Activated CD8-positive, alpha-beta T cell treated with anti-CD3 and anti-CD28 coated beads for 36 hours (primary cell): Measurements from ENCODE around the gene PCDH15. TPM values are rescaled to one million over a fixed set of nuclear protein-coding genes. Genes with fewer than 3 reads are reported as not detected.
"Not testable (repeated sequence)": the region's sequence is repeated elsewhere in the genome, so short reads cannot be mapped to it uniquely, and the experiment has no call there.

Source experiments
- ATAC-seq: fragments of 200-7000 bp; cut with Tn5 transposase; one replicate; pipeline ENCODE4 v1.10.0; 2021; ENCODE audit warnings: mild to moderate bottlenecking, moderate library complexity
- CTCF ChIA-PET: fragments of 350-600 bp; sonication (Branson Sonifier 250); formaldehyde crosslinking; loops from one replicate; lab custom pipeline; 2021; ENCODE audit warnings: antibody characterized with exemption; lab: Charles Lee
- POLR2A ChIA-PET: fragments of 350-600 bp; sonication (Branson Sonifier 250); formaldehyde crosslinking; loops from one replicate; lab custom pipeline; 2021; ENCODE audit warnings: antibody characterized with exemption; lab: Charles Lee
- DNase-seq: peaks from one replicate; pipeline ENCODE4 v3.0.0-alpha.2; 2020
- H3K27ac Mint-ChIP-seq: one replicate; pipeline ENCODE4 v1.8.0; 2021; ENCODE audit warnings: mild to moderate bottlenecking, mixed read lengths
- H3K27me3 Mint-ChIP-seq: one replicate; pipeline ENCODE4 v1.8.0; 2021; ENCODE audit warnings: mixed read lengths
- H3K36me3 Mint-ChIP-seq: one replicate; pipeline ENCODE4 v1.8.0; 2021; ENCODE audit warnings: low read depth, mixed read lengths
- H3K4me1 Mint-ChIP-seq: one replicate; pipeline ENCODE4 v1.8.0; 2021; ENCODE audit warnings: low read depth, mixed read lengths
- H3K4me3 Mint-ChIP-seq: one replicate; pipeline ENCODE4 v1.8.0; 2021; ENCODE audit warnings: mild to moderate bottlenecking, moderate library complexity, mixed read lengths
- H3K9me3 Mint-ChIP-seq: one replicate; pipeline ENCODE4 v1.8.0; 2021; ENCODE audit warnings: mixed read lengths
- CTCF ChIP-seq: fragments of 200-600 bp; IDR thresholded peaks from one replicate; pipeline ENCODE4 v1.8.0; 2022; ENCODE audit warnings: antibody characterized with exemption, mild to moderate bottlenecking
- intact Hi-C: fragments of 100-400 bp; cut with micrococcal nuclease; formaldehyde crosslinking; loops from one replicate; pipeline ENCODE4 v1.10.0; 2022
- total RNA-seq, 2 experiments: library from RNA; stranded (reverse); gene quantifications; one replicate each; pipeline ENCODE4 v1.2.3, GENCODE V29; 2021

The PCDH15 gene
- total RNA-seq, 2 experiments from 2014 or later, result not detected

DNA sequence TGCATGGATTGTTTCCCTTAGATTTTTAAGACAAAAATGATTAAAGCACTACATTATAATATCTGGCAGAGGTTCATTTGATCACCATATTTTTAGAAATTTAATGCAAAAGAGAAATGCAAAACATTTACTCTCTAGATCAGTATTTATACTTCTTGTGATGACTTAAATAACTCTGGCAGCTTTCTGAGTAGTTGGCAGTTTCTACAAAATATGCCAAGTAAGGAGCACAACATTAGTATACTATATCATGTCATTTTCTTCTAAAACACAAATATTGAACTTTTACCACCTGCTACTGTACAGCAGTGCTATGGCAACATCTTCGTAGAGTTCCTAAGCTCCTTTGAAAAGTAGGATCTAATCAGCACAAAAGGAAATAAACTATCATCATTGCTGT, 275.2 kb downstream of the PCDH15 start:
- no peaks in the 10 kb centered on the region for H3K4me1 Mint-ChIP-seq
- no peaks in the 10 kb centered on the region for H3K36me3 Mint-ChIP-seq
- no peak overlapping the region for H3K4me3 Mint-ChIP-seq
- DNase-seq (no peak), ATAC-seq (no peak)
- ChIA-PET POLR2A (no interaction called here), CTCF (no interaction called here)
- intact Hi-C loops, result no loop called here
- no peak for TF ChIP-seq CTCF
- H3K27ac Mint-ChIP-seq, result no peak overlapping the region
- H3K9me3 Mint-ChIP-seq, result peaks cover 12% of the 10 kb centered on the region
- H3K27me3 Mint-ChIP-seq, result no peaks in the 10 kb centered on the region

DNA sequence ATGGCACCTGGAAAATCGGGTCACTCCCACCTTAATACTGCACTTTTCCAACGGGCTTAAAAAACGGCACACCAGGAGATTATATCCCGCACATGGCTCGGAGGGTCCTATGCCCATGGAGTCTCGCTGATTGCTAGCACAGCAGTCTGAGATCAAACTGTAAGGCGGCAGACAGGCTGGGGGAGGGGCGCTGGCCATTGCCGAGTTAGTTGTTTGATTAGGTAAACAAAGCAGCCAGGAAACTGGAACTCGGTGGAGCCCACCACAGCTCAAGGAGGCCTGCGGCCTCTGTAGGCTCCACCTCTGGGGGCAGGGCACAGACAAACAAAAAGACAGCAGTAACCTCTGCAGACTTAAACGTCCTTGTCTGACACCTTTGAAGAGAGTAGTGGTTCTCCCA, 285.8 kb downstream of the PCDH15 start:
- H3K4me1 Mint-ChIP-seq, H3K27me3 Mint-ChIP-seq, POLR2A ChIA-PET, DNase-seq, H3K36me3 Mint-ChIP-seq, intact Hi-C loops, H3K4me3 Mint-ChIP-seq, CTCF ChIA-PET, H3K9me3 Mint-ChIP-seq, ATAC-seq, H3K27ac Mint-ChIP-seq: not testable (repeated sequence)

GRCh38 chr10:54503863-54504262, 297.2 kb downstream of the PCDH15 start:
- ChIA-PET CTCF (no interaction called here), POLR2A (no interaction called here)
- Mint-ChIP-seq H3K4me1 (no peaks in the 10 kb centered on the region), H3K36me3 (no peaks in the 10 kb centered on the region), H3K4me3 (no peak overlapping the region), H3K9me3 (peaks cover 11% of the 10 kb centered on the region), H3K27ac (no peak overlapping the region), H3K27me3 (no peaks in the 10 kb centered on the region)
- TF ChIP-seq CTCF, result no peak
- intact Hi-C loops, result no loop called here
- no peak for DNase-seq
- no peak for ATAC-seq

DNA sequence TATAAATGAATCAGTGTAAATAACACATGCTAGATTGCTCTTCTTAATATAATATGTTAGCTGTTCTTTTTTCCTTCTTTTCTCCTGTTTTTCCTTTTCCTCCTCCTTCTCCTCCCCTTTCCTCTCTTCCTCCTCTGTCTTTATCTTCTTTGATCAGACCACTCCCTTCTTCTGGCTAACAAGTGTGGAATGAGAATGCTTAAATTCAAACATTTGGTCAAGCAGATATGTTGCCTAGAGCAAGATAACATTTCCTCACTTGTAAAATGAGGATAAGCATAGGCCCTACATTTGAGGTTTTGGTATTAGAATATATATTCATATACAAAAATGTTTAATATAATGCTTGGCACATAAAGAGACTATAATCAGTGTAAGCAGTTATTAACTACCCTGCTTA, 299.1 kb downstream of the PCDH15 start:
- no peak for DNase-seq
- POLR2A ChIA-PET, result no interaction called here
- intact Hi-C loops, result no loop called here
- TF ChIP-seq CTCF, result no peak
- CTCF ChIA-PET, result no interaction called here
- no peak for ATAC-seq
- H3K36me3 Mint-ChIP-seq, result no peaks in the 10 kb centered on the region
- H3K4me1 Mint-ChIP-seq, result no peaks in the 10 kb centered on the region
- H3K9me3 Mint-ChIP-seq, result peaks cover 9% of the 10 kb centered on the region
- no peak overlapping the region for H3K27ac Mint-ChIP-seq
- no peak overlapping the region for H3K4me3 Mint-ChIP-seq
- H3K27me3 Mint-ChIP-seq, result no peaks in the 10 kb centered on the region

- Mint-ChIP-seq H3K27me3 (no peaks in the 10 kb centered on the region), H3K36me3 (no peaks in the 10 kb centered on the region), H3K9me3 (peaks cover 16% of the 10 kb centered on the region), H3K4me1 (no peaks in the 10 kb centered on the region), H3K4me3 (no peak overlapping the region), H3K27ac (no peak overlapping the region)
- ChIA-PET POLR2A (interaction anchor here (0.6 kb wide), 1 partner anchor 1020 kb away, joined by 3 read pairs; no protein-coding TSS in a partner anchor), CTCF (no interaction called here)
- no peak for TF ChIP-seq CTCF
- ATAC-seq (no peak), DNase-seq (no peak)
- intact Hi-C loops, result no loop called here
These were observed 304.2 kb downstream of the PCDH15 start for GRCh38 chr10:54496852-54497251.

DNA sequence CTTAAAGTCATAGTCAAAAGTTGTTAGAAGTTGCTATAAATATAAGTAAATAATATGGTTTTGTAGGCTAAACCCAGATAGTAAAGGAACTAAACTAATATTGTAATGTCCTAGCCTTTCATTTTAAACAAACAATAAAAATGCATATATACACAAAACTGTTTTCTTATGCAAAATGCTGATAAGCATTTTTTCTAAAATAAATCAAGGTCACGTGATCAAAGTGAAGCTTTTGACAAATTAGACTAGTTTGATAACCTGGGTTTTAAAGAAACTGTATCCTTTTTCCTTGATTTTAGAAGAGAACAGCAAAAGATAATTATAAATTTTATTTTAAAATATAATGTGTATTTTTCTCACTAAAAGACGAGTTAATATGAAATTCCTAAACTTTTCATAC, 313.3 kb downstream of the PCDH15 start:
- Mint-ChIP-seq H3K4me1 (no peaks in the 10 kb centered on the region), H3K27ac (no peak overlapping the region), H3K27me3 (no peaks in the 10 kb centered on the region), H3K9me3 (peaks cover 8% of the 10 kb centered on the region), H3K4me3 (no peak overlapping the region), H3K36me3 (no peaks in the 10 kb centered on the region)
- ChIA-PET POLR2A (no interaction called here), CTCF (no interaction called here)
- intact Hi-C loops, result no loop called here
- ATAC-seq (no peak), DNase-seq (no peak)
- TF ChIP-seq CTCF, result no peak
